Esophagus mucosa (tissue), 1 donor: Measurements from ENCODE around the gene GIMAP5. TPM values are rescaled to one million over a fixed set of nuclear protein-coding genes. Genes with fewer than 3 reads are reported as not detected.
A peak's percentile ranks its signal among the peaks of the same experiment; 100 is the strongest.

Experiments used
- ATAC-seq: fragments of 200-7000 bp; cut with Tn5 transposase; one replicate; pipeline ENCODE4 v1.9.1; 2020
- total RNA-seq: library from RNA; stranded (reverse); gene quantifications from one replicate; pipeline ENCODE4 v1.2.4, GENCODE V29; 2023
- donor health status: DM: yes; HTN: yes; CAD: no.

The GIMAP5 gene
- total RNA-seq: 1.4 TPM

- peak; percentile 10 for ATAC-seq
These were observed at the start of gene GIMAP5 for GRCh38 chr7:150737265-150738055. Gene GIMAP5, plus strand, starts transcription at chr7:150737418. Its CDS starts 3,467 bp downstream, at chr7:150740885.

- no peak for ATAC-seq
These were observed 48.6 kb upstream of the GIMAP5 start for GRCh38 chr7:150688630-150689029.

GRCh38 chr7:150695654-150696053 is 41.6 kb upstream of the GIMAP5 start:
- no peak for ATAC-seq

- ATAC-seq: no peak
These were observed 34.0 kb upstream of the GIMAP5 start for GRCh38 chr7:150703209-150703608.

GRCh38 chr7:150715293-150715692 is 21.9 kb upstream of the GIMAP5 start:
- no peak for ATAC-seq

- no peak for ATAC-seq
These were observed 21.5 kb upstream of the GIMAP5 start for GRCh38 chr7:150715738-150716137.

GRCh38 chr7:150716368-150716767 is 20.9 kb upstream of the GIMAP5 start, which contains the start of gene GIMAP1:
Gene GIMAP1, plus strand, starts transcription at chr7:150716613. Its CDS starts 2,435 bp downstream, at chr7:150719048.
- peak; percentile 58 for ATAC-seq

GRCh38 chr7:150716939-150717338 is 20.3 kb upstream of the GIMAP5 start:
- no peak for ATAC-seq

- no peak for ATAC-seq
These were observed 19.3 kb upstream of the GIMAP5 start for GRCh38 chr7:150717814-150718420.

GRCh38 chr7:150719436-150719835 is 17.8 kb upstream of the GIMAP5 start:
- ATAC-seq: no peak

GRCh38 chr7:150719960-150720891 is 17.0 kb upstream of the GIMAP5 start:
- no peak for ATAC-seq

- no peak for ATAC-seq
These were observed 15.2 kb upstream of the GIMAP5 start for GRCh38 chr7:150721970-150722373.

GRCh38 chr7:150722431-150722931 is 14.7 kb upstream of the GIMAP5 start:
- no peak for ATAC-seq

- no peak for ATAC-seq
These were observed 13.8 kb upstream of the GIMAP5 start for GRCh38 chr7:150723467-150723866.

- no peak for ATAC-seq
These were observed 9.8 kb upstream of the GIMAP5 start for GRCh38 chr7:150727381-150727780.

- ATAC-seq: no peak
These were observed 9.2 kb upstream of the GIMAP5 start for GRCh38 chr7:150728011-150728410.

GRCh38 chr7:150728609-150729008 is 8.6 kb upstream of the GIMAP5 start:
- no peak for ATAC-seq

- no peak for ATAC-seq
These were observed 5.3 kb upstream of the GIMAP5 start for GRCh38 chr7:150731916-150732315.

GRCh38 chr7:150732786-150733481 is 4.3 kb upstream of the GIMAP5 start:
- no peak for ATAC-seq

- no peak for ATAC-seq
These were observed 3.6 kb upstream of the GIMAP5 start for GRCh38 chr7:150733482-150734095.

- no peak for ATAC-seq
These were observed 3.0 kb upstream of the GIMAP5 start for GRCh38 chr7:150734254-150734653.
